G401 (cell line): ENCODE measurements around the gene TM9SF4. TPM values are rescaled to one million over a fixed set of nuclear protein-coding genes. Genes with fewer than 3 reads are reported as not detected.

Source experiments
- DNase-seq: peaks from one replicate; pipeline ENCODE4 v3.0.0-alpha.2; 2015; ENCODE audit warnings: low spot score
- in situ Hi-C: cut with HindIII; loops from 2 replicates; pipeline ENCODE4 v1.10.0; 2016; ENCODE audit warnings: low sequenced_read_pairs, mixed read lengths
- total RNA-seq: library from RNA; depleted of rRNA; stranded (reverse); fragments of >200 nt; shearing (Covaris generic); gene quantifications from 2 replicates; pipeline ENCODE4 v1.2.3, GENCODE V29; 2014; rRNA removed

TM9SF4 gene, protein sequence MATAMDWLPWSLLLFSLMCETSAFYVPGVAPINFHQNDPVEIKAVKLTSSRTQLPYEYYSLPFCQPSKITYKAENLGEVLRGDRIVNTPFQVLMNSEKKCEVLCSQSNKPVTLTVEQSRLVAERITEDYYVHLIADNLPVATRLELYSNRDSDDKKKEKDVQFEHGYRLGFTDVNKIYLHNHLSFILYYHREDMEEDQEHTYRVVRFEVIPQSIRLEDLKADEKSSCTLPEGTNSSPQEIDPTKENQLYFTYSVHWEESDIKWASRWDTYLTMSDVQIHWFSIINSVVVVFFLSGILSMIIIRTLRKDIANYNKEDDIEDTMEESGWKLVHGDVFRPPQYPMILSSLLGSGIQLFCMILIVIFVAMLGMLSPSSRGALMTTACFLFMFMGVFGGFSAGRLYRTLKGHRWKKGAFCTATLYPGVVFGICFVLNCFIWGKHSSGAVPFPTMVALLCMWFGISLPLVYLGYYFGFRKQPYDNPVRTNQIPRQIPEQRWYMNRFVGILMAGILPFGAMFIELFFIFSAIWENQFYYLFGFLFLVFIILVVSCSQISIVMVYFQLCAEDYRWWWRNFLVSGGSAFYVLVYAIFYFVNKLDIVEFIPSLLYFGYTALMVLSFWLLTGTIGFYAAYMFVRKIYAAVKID
- 8.2 and 9.7 TPM in 2 replicates for total RNA-seq

DNA sequence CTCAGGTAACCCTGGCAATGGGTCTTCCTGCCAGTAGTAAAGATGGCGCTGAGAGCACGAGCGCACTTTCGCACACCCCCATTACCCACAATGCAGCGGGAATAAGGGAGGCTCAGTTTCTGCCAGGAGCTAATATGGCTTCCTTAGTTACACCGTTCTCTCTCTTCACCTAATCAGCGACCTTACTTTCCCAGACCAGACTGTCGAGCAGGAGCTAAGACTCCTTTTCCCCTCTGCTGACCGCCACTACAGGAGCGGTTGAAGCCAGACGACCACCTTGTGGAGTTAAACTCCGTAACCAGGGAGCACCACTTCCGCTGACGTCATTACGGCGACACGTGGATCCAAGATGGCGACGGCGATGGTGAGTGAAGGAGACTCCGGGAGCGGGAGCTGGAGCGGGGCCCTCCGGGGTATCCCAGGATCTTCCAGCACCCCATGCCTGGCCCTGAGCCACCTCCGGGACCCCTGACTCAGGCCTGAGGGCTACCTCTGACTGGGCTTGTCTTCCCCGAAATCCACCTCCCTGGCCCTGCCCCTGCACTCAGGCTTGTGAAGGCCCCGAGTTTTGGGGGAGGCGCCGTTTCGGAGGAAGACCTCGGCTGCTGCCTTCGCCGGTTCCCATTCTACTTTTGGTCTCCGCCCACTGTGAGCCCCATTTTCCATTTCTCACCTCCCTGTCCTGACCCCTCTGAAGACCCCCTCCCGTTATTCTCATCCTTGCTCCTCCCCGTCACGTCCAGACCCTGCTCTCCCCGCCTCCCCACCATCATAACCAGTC is at the start of gene TM9SF4:
TSS of gene TM9SF4 (plus strand) at position 323 of the 781 bp plus-strand sequence. CDS start at position 350, 27 bp downstream.
- peak; percentile 94 for DNase-seq
- in situ Hi-C loops, result no loop called here

DNA sequence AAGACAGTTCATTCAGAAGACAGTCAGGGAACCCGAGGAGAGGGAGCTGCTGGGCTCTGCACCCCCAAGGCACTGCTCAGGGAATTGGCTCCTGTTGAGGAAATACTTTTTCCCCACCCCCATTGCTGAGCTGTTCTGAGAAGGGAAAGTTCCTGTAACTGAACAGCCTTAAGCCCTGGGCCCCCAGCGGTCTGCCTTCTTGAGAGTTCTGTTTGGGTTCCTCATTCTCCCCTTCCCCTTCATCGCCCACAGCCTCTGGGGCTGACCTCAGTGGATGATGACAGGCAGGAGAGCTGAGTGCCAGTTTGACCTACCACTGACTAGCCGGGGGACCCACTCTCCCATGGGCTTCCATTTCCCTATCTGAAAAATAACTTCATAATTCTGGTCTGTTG is 46.7 kb upstream of the TM9SF4 start:
- DNase-seq, result no peak

DNA sequence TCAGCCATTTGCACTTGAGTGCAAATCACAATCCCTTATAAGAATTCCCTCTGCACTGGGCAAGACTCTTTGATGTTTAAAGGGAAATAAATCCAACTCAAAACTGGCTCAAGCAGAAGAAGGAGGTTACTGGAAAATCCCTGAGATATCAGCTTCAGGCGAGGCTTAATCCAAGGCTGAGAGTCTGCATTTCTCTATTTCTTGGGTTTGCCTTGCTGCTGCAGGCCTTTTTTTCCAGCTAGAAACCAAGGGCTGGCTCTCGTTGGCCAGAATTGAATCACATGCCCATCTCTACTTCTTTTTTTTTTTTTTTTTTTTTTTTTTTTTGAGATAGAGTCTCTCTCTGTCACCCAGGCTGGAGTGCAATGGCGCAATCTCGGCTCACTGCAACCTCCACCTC is 45.8 kb upstream of the TM9SF4 start:
- in situ Hi-C loops, result no loop called here
- no peak for DNase-seq

More for the DNA sequence above, 46.7 kb upstream of the TM9SF4 start:
- in situ Hi-C loops, result no loop called here

DNA sequence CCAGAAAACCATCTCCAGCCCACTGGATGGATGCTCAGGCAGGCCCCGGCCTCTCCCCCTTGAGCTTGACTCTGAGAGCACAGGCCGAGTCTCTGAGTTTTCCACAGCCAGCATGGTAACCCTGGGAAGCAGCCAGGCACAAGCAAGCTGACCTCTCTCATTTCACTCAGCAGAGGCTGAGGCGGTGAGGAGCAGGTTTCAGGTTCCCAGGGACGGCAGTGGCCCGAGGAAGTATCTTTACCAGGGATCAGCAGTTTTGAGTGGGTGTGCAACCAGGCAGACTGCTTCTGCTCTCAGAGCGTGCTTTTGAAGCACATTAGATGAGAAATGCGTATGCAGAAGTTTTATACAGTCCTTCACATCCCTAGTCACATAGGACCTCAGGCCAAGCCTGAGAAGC is 44.8 kb upstream of the TM9SF4 start:
- DNase-seq, result no peak
- in situ Hi-C loops, result no loop called here

DNA sequence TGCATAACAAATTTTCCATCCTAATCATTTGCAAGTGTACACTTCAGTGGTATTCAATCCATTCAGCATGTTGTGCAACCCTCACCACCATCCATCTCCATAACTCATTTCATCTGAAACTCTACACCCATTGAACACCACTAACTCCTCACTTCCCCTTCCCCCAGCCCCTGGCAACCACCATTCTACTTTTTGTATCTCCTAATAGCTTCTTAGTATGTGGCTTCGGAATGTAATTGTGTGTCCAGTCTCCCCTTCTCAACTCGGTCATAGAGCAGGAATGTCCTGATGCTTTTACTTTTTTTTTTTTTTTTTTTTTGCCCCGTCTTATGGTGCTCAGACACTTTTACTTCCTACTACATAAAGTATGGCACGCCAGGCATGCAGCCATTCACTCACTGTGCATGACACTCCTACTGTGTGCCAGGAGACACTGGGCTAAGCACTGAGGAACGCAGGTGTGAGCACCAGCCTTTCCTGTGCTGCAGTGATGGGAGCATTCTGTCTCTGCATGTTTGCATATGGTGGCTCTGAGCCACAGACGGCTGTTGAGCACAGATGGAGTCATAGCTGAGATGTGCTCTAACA is 42.2 kb upstream of the TM9SF4 start:
- in situ Hi-C loops, result no loop called here
- peak; percentile 29 for DNase-seq

DNA sequence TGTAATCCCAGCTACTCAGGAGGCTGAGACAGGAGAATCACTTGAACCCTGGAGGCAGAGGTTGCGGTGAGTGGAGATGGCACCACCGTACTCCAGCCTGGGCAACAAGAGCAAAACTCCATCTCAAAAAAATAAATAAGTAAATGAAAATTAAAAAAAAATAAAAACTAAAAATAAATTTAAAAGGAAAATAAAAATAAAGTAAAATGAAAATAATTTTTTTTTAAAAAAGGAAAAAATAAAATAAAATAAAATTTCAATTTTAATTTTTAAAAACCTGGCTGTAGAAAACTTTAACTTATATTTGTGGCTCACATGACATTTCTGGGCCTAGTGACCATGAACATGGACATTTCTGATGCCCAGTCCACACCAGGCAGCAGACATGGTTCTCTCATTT is 41.3 kb upstream of the TM9SF4 start:
- no peak for DNase-seq
- in situ Hi-C loops, result no loop called here

DNA sequence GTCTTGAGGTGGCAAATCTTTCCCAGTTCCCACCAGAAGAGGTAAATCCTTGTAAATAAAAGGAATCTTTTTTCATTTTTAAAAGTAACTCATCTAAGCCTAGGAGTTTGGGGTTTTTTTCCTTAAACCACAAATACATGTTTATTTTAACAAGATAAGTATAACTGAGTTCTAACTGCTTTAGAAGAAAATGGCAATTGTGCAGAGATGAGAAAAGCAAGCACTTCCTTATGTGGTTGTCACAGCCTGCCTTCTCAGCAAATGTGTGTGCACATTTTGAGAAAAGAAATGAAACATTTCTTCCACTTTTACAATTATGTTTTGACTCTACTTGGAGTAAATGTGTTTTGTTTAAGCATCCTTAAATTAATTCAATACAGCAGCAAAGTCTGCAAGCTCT is 39.8 kb upstream of the TM9SF4 start:
- DNase-seq, result no peak
- in situ Hi-C loops, result no loop called here

DNA sequence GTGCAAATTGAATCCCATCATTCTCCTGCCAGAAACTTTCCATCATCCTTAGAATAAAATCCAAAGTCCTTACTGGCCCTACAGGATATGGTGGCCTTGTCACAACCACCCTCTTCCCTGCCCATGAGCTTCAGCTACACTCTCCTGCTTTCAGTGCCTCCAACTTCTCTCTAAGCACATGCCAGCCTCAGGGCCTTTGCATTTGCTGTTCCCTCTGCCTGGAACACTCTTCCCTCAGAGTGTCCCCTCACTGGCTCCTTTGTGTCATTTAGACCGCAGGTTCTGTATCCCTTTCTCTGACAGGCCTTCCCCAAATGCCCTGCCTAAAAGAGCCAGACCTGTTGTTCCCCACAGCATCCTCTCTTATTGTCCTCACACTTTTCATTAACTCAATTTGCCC is 39.2 kb upstream of the TM9SF4 start:
- in situ Hi-C loops, result no loop called here
- no peak for DNase-seq

DNA sequence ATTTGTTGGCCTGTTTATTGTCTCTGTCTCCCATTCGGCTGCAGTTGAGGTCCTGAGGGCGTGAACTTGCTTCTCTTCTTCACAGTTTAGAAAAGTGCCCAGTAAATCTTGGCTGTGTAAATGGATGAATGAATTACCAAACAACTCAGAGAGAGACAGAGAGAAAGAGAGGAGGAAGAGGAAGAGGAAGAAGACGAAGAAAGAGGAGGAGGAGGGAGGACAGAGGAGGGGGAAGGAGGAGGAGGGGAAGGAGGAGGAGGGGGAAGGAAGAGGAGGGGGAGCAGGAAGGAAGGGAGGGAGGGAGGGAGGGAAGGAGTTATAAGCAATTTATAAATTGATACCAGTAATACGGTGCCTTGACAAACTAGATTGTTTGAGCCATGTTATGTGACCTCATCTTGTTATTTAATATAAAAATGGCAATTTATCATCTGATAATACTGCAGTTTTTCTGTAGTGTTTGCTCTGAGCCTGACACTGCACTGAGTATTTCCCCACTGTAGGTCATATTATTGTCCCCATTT is 38.8 kb upstream of the TM9SF4 start:
- in situ Hi-C loops, result no loop called here
- DNase-seq, result no peak

DNA sequence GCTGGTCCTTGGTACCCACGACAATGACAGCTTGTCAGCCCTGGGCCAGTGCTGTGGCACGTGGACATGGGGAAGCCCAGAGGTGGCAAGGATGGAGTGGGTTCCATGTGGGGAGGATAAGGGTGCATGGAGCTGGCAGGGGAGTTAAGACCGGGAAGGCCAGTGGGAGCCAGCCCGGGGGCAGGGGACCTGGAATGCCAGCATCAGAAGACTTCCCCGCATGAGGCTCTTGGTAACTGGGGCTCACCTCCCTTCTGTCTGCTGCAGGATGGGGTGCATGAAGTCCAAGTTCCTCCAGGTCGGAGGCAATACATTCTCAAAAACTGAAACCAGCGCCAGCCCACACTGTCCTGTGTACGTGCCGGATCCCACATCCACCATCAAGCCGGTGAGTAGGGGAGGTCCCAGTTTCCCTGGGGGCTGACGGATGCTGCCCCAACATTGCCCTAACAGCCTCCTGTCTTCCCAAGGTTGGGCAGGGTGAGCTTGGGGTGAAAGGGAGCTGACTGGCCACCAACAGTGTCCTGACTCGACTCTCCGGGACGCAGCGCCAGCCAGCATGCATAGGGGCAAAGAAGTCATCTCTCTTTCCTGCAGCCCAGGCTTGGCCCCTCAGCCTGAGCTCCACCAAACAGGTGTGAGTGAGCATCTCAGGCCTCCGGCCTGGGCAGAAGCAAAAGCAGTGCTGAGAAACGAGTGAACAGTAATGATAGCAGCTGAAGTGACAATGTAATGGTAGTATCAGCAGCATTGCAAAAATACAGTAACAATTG is 37.9 kb upstream of the TM9SF4 start:
- in situ Hi-C loops, result no loop called here
- DNase-seq, result no peak

DNA sequence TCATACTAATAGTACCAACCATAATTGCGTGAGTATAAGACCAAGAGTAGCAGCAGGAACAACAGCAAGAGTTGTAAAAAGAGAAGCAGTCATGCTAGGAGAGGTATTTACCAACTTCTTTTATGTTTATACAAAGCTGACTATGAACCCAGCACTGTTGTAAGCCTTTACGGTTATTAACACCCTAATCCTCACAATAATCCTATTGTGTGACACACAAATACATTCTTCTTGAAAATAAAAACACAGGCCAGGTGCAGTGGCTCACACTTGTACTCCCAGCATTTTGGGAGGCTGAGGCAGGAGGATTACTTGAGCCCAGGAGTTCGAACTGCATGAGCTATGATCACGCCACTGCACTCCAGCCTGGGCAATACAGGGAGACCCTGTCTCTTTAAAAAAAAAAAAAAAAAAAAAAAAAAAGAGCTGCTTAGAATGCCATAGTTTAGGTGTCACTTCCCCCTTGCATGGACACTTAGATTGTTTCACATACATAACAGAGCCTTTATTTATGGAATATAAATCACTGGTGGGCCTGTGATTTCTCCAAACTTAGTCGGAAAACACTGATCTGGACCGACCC is 37.3 kb upstream of the TM9SF4 start:
- no peak for DNase-seq
- in situ Hi-C loops, result no loop called here

DNA sequence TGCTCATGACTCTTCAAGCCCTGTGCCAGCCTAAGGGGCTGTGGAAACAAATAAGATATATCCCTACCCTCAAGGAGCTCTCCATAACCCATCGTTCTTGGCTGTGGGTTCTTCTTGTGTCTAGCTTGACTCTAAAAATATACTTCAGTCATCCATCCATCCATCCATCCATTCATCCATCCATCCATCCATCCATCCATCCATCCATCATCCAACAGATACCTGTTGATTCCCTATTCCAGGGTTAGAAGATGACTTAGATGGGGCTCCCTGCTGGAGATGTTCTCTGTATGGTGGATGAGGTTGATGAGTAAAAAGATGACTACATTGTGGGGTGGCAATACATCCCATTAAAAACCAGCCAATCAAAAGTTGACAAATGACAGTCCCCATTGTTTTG is 34.0 kb upstream of the TM9SF4 start:
- in situ Hi-C loops, result no loop called here
- DNase-seq, result no peak

DNA sequence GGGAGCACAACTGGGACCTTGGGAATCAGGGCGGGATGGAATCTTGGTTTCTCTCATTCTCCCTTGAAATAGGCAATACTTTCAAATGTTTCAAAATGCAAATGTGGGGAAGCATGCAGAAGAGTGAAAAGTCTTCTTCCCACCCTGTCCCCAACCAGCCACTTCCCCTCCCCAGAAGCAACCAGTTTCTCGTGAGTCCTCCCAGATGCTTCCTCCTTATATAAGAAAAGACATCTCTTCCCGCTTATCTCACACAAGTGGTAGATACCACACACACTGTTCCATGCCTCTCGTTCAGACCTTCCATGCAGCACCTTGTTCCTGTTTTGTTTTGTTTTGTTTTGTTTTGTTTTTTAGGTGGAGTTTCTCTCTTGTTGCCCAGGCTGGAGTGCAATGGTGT is 32.3 kb upstream of the TM9SF4 start:
- in situ Hi-C loops, result no loop called here
- DNase-seq, result no peak

DNA sequence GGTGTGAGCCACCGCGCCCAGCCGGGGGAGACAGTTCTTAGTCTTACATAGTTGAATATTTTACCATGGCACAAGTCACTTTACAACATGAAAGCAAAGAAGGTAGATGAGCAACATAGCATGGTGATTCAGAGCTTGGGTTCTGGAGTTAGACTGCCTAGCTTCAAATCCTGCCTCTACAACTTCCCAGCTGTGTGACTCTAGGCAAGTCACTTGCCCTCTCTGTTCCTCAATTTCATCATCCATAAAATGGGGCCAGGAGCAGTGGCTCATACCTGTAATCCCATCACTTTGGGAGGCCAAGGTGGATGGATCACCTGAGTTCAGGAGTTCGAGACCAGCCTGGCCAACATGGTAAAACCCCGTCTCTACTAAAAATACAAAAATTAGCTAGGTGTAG is 31.2 kb upstream of the TM9SF4 start:
- in situ Hi-C loops, result no loop called here
- DNase-seq, result no peak

DNA sequence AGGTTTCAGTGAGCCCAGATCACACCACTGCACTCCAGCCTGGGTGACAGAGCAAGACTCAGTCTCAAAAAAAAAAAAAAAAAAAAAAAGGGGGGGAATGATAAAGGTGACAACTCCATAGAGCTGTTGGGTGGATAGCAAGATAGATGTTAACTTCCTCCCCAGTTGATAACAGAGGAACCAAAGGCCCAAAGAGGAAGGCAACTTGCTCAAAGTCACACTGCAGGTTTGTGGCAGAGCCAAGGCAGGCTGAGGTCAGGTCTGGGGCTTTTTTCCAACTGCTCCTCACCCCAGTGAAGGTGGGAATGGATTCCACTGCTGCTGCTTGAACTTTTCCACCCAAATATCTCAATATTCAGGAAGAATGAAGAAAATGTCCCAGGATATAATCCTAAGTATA is 30.7 kb upstream of the TM9SF4 start:
- in situ Hi-C loops, result no loop called here

DNA sequence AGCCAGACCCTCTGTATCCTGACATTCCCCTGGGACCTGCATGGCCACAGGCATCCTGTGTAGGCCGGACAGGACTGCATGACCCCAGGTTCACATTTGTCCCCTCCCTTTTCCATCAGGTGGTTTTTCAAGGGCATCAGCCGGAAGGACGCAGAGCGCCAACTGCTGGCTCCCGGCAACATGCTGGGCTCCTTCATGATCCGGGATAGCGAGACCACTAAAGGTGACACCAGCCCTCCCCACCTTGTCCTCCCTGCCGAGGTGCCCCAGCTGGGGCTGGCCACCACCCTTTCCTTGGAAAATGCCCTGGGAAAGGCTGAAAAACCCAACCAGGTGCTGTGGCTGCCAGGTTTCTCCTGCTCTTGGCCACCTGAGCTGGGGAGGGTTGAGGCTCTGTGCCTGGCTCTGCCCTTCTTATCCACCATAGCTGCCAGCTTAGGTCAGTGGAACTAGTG is 29.8 kb upstream of the TM9SF4 start:
- DNase-seq, result no peak
- in situ Hi-C loops, result no loop called here

More for the DNA sequence above, 30.7 kb upstream of the TM9SF4 start:
- DNase-seq, result no peak

DNA sequence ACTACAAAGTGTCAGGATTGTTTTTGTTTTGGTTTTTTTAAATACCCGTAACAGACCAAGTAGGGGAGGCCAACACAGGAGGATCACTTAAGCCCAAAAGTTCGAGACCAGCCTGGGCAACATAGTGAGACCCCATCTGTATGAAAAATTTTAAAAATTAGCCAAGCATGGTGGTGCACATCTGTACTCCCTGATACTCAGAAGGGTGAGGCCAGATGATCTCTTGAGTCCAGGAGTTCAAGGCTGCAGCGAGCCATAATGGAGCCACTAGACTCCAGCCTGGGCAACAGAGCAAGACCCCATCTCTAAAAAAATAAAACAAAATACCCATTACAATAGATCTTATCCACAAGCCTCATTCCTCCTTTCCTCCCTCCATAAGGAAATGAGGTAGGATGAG is 28.7 kb upstream of the TM9SF4 start:
- DNase-seq, result no peak
- in situ Hi-C loops, result no loop called here

DNA sequence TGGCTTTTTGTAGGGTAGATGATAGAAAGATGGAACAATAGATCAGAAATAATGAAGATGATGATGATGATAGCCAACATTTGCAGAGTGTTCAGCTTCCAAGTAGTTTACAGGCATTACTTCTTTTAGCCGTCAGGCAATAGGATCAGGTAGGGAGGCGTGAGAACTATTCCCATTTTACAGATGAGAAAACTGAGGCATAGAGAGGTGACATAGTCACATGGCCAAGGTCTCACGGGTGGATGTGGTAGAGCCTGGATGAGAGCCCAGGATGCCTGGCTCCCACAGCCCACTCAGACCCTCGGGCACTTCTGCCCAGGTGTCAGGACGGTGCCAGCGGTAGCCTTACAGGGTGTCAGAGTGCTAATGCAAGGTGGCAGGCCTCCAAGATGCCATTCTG is 26.0 kb upstream of the TM9SF4 start:
- in situ Hi-C loops, result no loop called here
- DNase-seq, result no peak
